Ovary (tissue), 9 donors: ENCODE measurements around the gene FMN1. TPM values are rescaled to one million over a fixed set of nuclear protein-coding genes. Genes with fewer than 3 reads are reported as not detected.

Experiments
- DNase-seq, 5 donors: peaks; one replicate each; pipeline ENCODE4 v3.0.0-alpha.2; 2019 to 2020
- H3K27ac ChIP-seq, 2 donors: fragments of 200-600 bp; one replicate each; pipeline versions ENCODE4 v1.5.1 to v1.8.0; 2019 to 2022
- H3K27me3 ChIP-seq: fragments of 200-600 bp; one replicate; pipeline ENCODE4 v1.8.0; 2022
- H3K36me3 ChIP-seq: fragments of 200-600 bp; sonication (generic); one replicate; pipeline ENCODE4 v1.5.1; 2019
- H3K4me1 ChIP-seq: one replicate; pipeline ENCODE4 v1.8.1; 2013; ENCODE audit warnings: mild to moderate bottlenecking, moderate library complexity; ENCODE audit not compliant: insufficient read depth
- H3K4me3 ChIP-seq: fragments of 200-600 bp; sonication (generic); one replicate; pipeline ENCODE4 v1.5.1; 2017
- H3K9me3 ChIP-seq, 2 donors: fragments of 200-600 bp in 1 of 2; sonication (generic) in 1 of 2; one replicate each; pipeline versions ENCODE4 v1.5.1 to v1.8.1; 2013 to 2019; ENCODE audit warnings: mild to moderate bottlenecking in 1 of 2, moderate library complexity in 1 of 2
- EP300 ChIP-seq: sonication (generic); formaldehyde crosslinking; IDR thresholded peaks from one replicate; pipeline ENCODE4 v1.6.1; 2017; ENCODE audit warnings: antibody characterized with exemption
- POLR2A ChIP-seq: fragments of 450-650 bp; IDR thresholded peaks from one replicate; pipeline ENCODE4 v1.6.1; 2017; ENCODE audit warnings: antibody characterized with exemption, mild to moderate bottlenecking, moderate library complexity
- WGBS, 3 donors: extraction: QIAGEN DNeasy Blood & Tissue Kit in 1 of 3; methylation state at CpG; one replicate each; pipeline versions ENCODE4 v1.1.5 to v1.1.7; 2013 to 2017; 5-methylcytosine and 5-hydroxymethylcytosine counted together
- intact Hi-C, 4 donors: fragments of 100-400 bp; cut with DNase I; formaldehyde crosslinking; loops; one replicate each; pipeline versions ENCODE4 v1.11.0 to v1.15.1; 2022 to 2023
- polyA plus RNA-seq, 2 donors: library from polyadenylated mRNA; stranded (reverse); fragments of 200-250 nt in 1 of 2; fragments of 350-450 nt in 1 of 2; fragmentation: Illumina TruSeq in 1 of 2; extraction: RNeasy Lipid Tissue Mini Kit (QIAGEN cat#74804) in 1 of 2; gene quantifications; one replicate each; pipeline ENCODE4 v1.2.3, GENCODE V29; 2013 to 2014
- total RNA-seq, 7 donors: library from RNA; depleted of rRNA in 2 of 7; stranded (reverse); fragments of >200 nt in 2 of 7; fragmentation: NEBNext Ultra II Directional in 3 of 7; extraction: Animal tissue kit (Norgen Biotek cat#: 25700) in 3 of 7; gene quantifications; one replicate each; pipeline versions ENCODE4 v1.1.0 to v1.2.4, GENCODE V29; 2016 to 2023
- TF ChIP-seq, protein P1 (sequence below), 3 donors: fragments of 450-650 bp in 2 of 3; fragments of 200-600 bp in 1 of 3; IDR thresholded peaks; one replicate each; pipeline versions ENCODE4 v1.5.1 to v1.8.0; 2016 to 2022; ENCODE audit warnings: antibody characterized with exemption in 3 of 3, mild to moderate bottlenecking in 1 of 3
- donor health status: DM: no; HTN: no; CAD: no; lungs with moderate emphysema.
- donor health status: DM: no; HTN: no; CAD: no.
- donor health status: Bipolar disorder and iron deficiency.
- donor health status: DM: yes; HTN: yes; CAD: no.
- donor health status: DM: no; HTN: no; CAD: no.
- donor health status: DM: yes; HTN: yes; CAD: no.

Gene FMN1
- total and polyA plus RNA-seq, 9 donors, result 0.13 to 16.9 (median 2.6) TPM

DNA sequence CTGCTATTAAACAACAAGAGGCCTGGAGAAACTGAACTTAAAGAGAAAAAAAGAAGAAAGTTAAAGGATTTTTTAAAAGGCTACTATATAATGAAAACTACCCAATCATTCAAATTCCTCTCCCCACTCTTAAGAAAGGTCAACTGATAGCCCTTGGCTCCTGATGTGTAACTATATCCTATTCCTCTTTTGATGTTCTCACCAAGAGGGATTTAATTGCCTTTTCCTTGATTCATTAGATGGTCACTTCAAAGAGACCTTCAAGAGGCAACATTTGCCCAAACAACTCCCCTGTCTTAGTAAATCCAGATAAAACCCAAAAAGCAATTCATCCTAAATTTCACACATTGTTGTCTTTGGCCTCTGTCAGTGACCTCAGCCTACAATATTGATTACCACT, 86.0 kb downstream of the FMN1 start:
- no peaks in the 10 kb centered on the region for H3K27me3 ChIP-seq
- no peak overlapping the region for H3K27ac ChIP-seq
- TF ChIP-seq, protein P1, sequence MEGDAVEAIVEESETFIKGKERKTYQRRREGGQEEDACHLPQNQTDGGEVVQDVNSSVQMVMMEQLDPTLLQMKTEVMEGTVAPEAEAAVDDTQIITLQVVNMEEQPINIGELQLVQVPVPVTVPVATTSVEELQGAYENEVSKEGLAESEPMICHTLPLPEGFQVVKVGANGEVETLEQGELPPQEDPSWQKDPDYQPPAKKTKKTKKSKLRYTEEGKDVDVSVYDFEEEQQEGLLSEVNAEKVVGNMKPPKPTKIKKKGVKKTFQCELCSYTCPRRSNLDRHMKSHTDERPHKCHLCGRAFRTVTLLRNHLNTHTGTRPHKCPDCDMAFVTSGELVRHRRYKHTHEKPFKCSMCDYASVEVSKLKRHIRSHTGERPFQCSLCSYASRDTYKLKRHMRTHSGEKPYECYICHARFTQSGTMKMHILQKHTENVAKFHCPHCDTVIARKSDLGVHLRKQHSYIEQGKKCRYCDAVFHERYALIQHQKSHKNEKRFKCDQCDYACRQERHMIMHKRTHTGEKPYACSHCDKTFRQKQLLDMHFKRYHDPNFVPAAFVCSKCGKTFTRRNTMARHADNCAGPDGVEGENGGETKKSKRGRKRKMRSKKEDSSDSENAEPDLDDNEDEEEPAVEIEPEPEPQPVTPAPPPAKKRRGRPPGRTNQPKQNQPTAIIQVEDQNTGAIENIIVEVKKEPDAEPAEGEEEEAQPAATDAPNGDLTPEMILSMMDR (IDR thresholded peaks at IDR 0.05), result no peak
- no peak for TF ChIP-seq EP300
- TF ChIP-seq POLR2A, result no peak
- H3K9me3 ChIP-seq, result no peaks in the 10 kb centered on the region
- DNase-seq, result no peak
- no peaks in the 10 kb centered on the region for H3K36me3 ChIP-seq
- H3K4me1 ChIP-seq, result no peaks in the 10 kb centered on the region
- H3K4me3 ChIP-seq, result no peak overlapping the region
- intact Hi-C loops, result no loop called here

DNA sequence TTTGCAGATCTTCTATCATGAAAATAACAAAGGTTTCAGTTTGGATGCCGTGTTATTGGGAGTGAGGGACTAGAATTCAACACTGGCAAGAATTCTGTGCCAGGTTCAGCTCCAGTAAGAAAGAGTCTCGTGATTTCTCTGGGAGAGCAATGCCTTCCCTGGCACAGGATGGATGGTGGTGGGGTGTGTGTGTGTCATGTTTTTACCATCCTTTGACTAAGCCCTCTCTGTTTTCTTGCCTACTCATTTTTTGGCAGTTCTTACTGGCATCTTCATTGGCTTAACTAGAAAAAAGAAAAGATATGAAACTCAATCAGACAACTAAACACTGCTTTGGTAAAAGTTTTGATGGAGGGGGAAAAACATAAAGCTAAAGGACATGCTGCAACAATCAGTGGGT, 86.6 kb downstream of the FMN1 start:
- no peaks in the 10 kb centered on the region for H3K9me3 ChIP-seq
- intact Hi-C loops, result no loop called here
- no peaks in the 10 kb centered on the region for H3K27me3 ChIP-seq
- TF ChIP-seq POLR2A (no peak), EP300 (no peak)
- TF ChIP-seq, protein P1 (IDR thresholded peaks at IDR 0.05), result no peak
- no peak overlapping the region for H3K4me3 ChIP-seq
- H3K36me3 ChIP-seq, result no peaks in the 10 kb centered on the region
- no peak for DNase-seq
- H3K4me1 ChIP-seq, result no peaks in the 10 kb centered on the region
- 52 to 74% (median 63%) methylated on average over 2 of the region's 2 CpGs for WGBS, 3 donors
- no peak overlapping the region for H3K27ac ChIP-seq

DNA sequence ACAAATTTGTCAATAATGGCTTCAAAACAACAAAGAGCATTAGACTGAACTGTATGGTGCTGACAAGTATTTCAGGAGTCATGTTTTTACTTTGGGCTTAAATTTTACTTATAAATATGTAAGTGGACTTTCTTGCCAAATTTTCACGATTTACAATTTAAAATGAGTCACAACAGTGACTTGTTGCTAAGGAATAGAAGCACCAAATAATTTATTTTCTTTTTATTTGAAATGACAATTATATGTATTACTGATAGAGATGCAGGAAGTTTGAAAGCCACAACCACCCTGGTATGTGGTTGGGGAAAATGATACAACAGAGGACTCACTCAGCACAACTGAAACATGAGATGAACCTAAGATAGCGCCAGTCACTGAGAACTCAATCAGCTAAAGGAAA, 90.3 kb downstream of the FMN1 start:
- Histone ChIP-seq H3K36me3 (no peaks in the 10 kb centered on the region), H3K27me3 (no peaks in the 10 kb centered on the region), H3K4me1 (no peaks in the 10 kb centered on the region), H3K9me3 (no peaks in the 10 kb centered on the region), H3K4me3 (no peak overlapping the region), H3K27ac (no peak overlapping the region)
- intact Hi-C loops, result no loop called here
- TF ChIP-seq EP300 (no peak), POLR2A (no peak)
- TF ChIP-seq, protein P1 (IDR thresholded peaks at IDR 0.05), result no peak
- WGBS, 3 donors, result 39 to 49% (median 40%) methylated on average over 2 of the region's 2 CpGs
- no peak for DNase-seq

DNA sequence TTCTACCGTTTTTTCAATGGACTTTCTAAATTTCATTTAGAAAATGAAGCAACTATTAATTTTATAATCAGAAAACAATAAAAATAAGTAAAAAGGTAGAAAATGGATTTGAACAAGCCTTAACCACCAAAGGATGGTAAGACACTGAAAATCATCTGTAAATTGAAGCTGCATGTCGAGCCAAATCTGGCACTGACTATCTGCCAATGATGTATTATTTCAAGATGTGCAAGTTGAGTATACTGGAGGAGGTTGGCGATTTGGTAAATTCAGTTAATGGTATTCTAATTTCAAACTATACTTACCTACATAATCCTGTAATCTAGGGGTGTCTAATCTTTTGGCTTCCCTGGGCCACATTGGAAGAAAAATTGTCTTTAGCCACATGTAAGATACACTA, 93.5 kb downstream of the FMN1 start:
- H3K36me3 ChIP-seq, result no peaks in the 10 kb centered on the region
- H3K27me3 ChIP-seq, result no peaks in the 10 kb centered on the region
- no peak overlapping the region for H3K27ac ChIP-seq
- no peak overlapping the region for H3K4me3 ChIP-seq
- intact Hi-C loops, result no loop called here
- 74 to 87% (median 82%) methylated on average over 3 of the region's 3 CpGs for WGBS, 3 donors
- no peak for DNase-seq
- no peaks in the 10 kb centered on the region for H3K4me1 ChIP-seq
- TF ChIP-seq, protein P1 (IDR thresholded peaks at IDR 0.05), result no peak
- TF ChIP-seq POLR2A, result no peak
- TF ChIP-seq EP300, result no peak
- no peaks in the 10 kb centered on the region for H3K9me3 ChIP-seq

DNA sequence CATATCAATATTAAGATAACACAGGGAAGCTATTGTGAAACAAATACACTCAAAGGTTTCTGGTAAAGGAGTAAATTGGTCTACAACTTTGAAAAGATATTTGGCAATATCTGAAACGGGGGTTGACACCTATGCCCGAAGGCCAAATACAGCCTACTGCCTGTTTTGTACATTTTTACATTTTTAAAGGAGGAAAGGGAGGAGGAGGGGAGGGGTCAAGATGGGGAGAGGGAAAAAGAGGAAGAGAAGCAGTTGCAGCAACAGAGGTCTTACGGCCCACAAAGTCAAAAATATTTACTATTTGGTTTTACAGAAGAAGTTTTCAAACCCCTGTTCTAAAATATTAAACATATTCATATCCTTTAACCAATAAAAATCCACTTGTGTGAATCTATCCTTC, 94.2 kb downstream of the FMN1 start:
- WGBS, 3 donors, result 55 to 71% (median 66%) methylated on average over 3 of the region's 3 CpGs
- no peaks in the 10 kb centered on the region for H3K4me1 ChIP-seq
- intact Hi-C loops, result no loop called here

More for the DNA sequence above, 94.2 kb downstream of the FMN1 start:
- TF ChIP-seq, protein P1 (IDR thresholded peaks at IDR 0.05), result no peak
- TF ChIP-seq EP300, result no peak
- TF ChIP-seq POLR2A, result no peak
- Histone ChIP-seq H3K9me3 (no peaks in the 10 kb centered on the region), H3K27ac (no peak overlapping the region), H3K4me3 (no peak overlapping the region), H3K27me3 (no peaks in the 10 kb centered on the region), H3K36me3 (no peaks in the 10 kb centered on the region)
- no peak for DNase-seq
